Erythroblast (primary cell): ENCODE data around the gene FAM13A.

ENCODE experiments used
- GATA1 ChIP-seq: IDR thresholded peaks from 2 replicates; pipeline ENCODE4 v1.6.1; 2011; ENCODE audit warnings: low read depth, mild to moderate bottlenecking, control low read depth, low read length, moderate library complexity
- POLR2A ChIP-seq: IDR thresholded peaks from 2 replicates; pipeline ENCODE4 v1.6.1; 2011; ENCODE audit warnings: mild to moderate bottlenecking, low read length

DNA sequence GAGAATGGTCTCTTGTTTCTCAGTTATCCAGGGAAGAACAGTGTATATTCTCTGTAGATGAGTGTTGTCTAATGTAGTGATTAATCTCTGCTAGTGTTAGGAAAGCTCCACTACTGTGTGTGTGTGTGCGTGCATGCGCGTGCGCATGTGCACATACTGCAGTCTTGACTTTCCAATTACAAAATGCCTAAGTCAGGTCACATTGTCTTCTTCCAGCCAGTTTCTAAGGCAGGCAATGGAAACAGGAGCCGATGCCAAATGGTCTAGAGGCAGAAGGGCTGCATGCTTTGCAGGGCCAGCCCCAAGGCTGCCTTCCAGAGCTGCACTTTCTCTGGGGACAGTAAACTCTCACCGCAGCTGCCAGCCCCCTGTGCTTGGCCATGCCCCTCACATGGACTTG lies 328.8 kb downstream of the FAM13A start:
- TF ChIP-seq POLR2A (no peak), GATA1 (no peak)
